Cerebellar cortex (tissue), 1 donor: ENCODE data around the gene GPX7.

ENCODE experiments used
- DNase-seq: peaks from one replicate; pipeline ENCODE4 v3.0.0-alpha.2; 2015; ENCODE audit warnings: low spot score

Gene GPX7

DNA sequence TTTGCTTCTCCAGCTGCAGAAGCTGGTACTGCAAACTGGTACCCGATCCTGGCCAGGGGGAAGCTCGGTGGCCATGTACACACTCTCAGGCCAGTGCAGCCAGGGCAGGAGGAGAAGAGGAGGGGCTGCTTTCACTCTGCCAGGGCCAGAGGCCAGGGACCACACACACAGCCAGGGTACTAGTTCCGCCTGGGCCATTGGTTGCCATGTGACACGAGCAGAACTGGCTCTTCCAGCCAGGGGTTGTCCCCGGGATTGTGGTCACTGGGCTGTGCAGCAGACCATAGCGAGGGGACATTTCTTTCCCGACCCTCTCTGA is 27.1 kb downstream of the GPX7 start:
- peak; percentile 22 for DNase-seq

GRCh38 chr1:52629667-52630066 is 27.5 kb downstream of the GPX7 start:
- DNase-seq, result no peak

GRCh38 chr1:52631759-52632331 is 29.7 kb downstream of the GPX7 start:
- DNase-seq, result no peak

DNA sequence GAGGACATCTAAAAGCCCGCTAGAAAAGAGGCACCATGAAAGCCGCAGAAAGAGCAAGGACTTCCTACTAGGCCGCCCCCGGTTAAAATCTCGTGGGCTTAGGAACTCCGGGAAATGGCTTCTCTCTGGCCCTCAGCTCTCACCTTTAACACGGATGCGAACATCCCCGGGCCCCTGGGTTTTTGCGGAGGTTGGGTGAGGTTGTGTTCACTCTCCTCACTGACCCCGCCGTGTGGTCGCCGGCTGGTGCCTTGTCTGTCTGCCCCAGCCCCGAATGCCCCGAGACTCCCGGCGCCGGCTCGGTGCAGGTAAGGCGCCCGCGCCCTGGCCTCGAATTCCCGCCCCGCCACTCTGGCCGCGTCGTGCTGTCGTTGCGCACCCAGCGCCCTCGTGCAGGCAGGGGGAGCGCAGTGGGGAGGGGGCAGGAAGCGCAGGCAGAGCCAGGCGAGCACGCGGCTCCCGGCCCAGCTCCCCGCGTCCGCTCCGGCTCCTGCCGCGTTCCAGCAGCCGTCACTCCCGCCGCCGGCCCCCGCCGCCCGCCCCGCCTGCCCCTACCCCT is 30.6 kb downstream of the GPX7 start, which contains the start of gene SHISAL2A:
Gene SHISAL2A, plus strand, starts transcription at position 437 of the 559 bp plus-strand sequence. CDS start 326 bp downstream, outside the sequence.
- DNase-seq, result no peak

- no peak for DNase-seq
These were observed 31.2 kb downstream of the GPX7 start for GRCh38 chr1:52633291-52633754.

GRCh38 chr1:52634111-52634510 is 31.9 kb downstream of the GPX7 start:
- DNase-seq, result no peak

DNA sequence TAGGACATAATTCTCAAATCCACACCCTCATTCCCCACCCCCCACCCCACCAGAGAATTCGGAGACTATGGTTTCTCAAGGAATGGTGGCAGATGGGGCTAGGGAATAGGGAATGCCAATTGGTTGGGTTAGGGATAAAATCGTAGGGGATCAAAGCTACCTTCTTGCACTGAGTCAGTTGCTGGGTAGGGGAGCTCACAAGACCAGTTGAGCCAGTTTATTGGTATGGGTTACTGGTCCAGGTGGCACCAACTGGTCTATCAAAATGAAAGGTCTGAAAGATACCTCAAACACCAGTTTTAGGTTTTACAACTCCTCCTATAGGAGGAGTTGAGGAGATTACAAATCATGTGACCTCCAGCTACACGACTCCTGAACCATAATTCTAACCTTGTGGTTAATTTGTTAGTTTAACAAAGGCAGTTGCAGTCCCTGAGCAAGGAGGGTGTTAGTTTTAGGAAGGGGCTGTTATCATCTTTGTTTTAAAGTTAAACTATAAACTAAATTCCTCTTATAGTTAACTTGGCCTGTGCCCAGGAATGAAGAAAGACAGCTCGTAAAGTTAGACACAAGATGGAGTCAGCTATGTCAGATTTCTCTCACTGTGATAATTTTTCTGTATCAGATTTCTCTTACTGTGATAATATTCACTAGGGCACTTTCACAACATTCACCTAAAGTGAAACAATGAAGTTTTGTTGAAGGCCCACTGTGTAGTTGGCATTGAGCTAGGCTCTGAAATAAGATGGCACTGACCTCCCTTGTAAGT is 33.3 kb downstream of the GPX7 start:
- no peak for DNase-seq

DNA sequence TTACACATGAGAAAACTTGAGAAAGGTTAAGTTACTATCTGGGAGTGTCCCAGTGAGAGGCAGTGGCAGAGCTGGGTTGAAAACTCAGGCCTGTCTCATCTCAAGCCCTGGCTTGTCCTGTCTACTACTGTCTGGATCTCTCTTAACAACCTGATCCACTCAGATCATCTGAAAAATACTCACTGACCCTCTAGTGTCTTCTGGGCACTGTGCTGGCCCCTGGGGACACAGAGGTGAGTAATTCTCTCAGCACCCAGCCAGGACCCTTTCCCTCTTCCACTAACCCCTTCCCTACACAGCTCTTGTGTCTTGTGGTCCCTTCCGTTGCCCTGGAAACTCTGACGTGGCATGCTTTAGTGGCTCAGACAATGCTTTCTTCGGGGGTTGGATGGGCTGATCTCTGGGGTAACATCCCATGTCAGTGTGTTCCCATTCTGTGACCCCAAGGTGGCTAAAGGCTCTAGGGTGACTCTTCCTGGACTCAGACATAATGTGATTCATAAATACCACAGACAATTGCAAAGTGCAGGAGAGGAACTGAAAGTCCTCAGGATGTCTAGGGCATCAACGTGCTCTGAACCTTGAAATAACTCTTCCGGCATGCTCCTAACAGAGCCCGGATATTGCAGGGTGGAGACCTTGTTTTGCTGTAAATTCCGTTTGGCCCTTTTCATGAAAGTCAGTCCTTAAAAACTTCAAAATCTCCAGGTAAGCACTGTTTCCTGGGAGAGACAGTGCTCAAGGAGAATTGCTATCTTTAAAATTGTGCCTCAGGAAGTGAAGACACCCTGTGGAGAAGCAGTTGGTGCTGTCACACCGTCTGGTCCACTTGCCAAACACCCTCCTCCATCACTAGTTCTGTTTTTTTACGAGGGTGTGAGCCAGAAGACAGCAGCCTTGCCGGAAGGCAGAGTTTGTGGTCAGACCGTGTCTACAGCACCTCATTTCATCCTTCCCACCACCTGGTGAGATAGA is 34.8 kb downstream of the GPX7 start:
- no peak for DNase-seq

- no peak for DNase-seq
These were observed 35.8 kb downstream of the GPX7 start for GRCh38 chr1:52637946-52638345.

DNA sequence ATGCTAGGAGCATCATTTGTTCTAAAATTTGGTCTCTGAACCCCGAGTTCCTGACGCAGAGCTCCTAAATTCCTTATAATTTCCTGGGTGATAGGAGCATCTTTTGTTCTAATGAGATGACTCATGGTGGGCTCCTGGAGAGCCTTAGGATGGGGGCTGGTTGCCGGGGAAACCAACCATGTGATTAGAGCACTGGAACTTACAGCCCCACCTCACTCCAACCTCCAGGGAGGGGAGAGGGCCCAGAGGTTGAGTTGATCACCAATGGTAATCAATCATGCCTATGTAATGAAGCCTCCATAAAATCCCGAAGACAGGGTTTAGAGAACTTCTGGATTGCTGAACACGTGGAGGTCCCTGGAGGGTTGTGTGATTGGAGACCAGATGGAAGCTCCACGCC is 38.5 kb downstream of the GPX7 start:
- no peak for DNase-seq

DNA sequence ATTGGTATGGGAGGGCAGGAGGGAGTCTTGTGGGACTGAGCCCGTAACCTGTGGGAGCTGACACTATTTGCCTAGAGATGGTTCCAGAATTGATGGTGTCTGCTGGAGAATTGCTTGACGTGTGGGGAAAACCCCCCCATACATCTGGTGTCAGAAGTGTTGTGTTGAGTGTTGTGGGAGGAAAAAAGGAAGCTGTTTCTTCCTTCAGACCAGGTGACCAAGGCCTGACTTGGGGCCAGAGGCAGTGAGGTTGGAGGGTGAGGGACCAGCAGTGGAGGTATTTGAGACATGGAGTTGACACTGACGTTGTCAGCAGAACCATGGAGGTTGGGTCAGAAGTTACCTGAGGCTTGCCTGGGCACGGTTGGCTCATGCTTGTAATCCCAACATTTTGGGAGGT is 39.1 kb downstream of the GPX7 start:
- no peak for DNase-seq

DNA sequence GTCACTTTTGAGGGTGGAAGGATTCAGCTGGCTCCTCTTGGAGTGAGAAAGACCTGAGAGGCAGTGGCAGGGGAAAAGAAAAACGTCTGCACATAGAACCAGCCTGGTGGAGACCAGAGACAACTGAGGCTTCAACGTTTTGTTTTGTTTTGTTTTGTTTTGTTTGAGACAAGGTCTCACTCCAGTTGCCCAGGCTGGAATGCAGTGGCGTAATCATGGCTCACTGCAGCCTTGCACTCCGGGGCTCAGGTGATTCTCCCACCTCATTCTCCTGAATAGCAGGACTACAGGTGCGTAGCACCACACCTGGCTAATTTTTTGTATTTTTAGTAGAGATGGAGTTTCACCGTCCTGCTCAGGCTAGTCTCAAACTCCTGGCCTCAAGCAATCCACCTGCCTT is 43.1 kb downstream of the GPX7 start:
- no peak for DNase-seq

- no peak for DNase-seq
These were observed 49.7 kb downstream of the GPX7 start for GRCh38 chr1:52651904-52652303.

GRCh38 chr1:52653207-52653849 is 51.2 kb downstream of the GPX7 start:
- DNase-seq, result no peak

DNA sequence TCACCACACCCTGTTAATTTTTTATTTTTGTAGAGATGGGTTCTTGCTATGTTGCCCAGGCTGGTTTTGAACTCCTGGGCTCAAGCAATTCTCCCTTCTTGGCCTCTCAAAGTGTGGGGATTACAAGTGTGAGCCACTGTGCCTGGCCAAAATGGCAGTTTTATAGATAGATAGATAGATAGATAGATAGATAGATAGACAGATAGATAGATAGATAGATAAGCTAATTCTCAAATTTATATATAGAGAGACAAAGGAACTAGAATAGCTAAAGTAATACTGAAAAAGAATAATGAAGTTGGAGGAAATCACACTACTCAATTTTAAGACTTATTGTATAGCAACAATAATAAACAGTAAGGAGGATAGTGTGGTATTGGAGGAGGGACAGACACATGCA is 51.9 kb downstream of the GPX7 start:
- DNase-seq, result no peak

DNA sequence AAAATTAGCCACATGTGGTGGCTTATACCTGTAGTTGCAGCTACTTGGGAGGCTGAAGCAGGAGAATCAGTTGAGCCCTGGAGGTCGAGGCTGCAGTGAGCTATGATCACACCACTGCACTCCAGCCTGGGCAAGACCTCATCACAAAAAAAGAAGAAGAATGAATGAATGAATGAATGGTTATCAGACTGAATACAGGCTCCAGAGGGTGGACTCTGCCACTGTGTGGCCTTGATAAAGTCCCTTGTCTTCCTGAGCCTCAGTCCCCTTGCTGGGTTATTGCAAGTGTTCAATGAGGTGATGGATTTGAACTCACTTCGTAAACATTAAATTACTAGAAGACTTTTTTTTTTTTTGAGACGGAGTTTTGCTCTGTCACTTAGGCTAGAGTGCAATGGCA is 55.5 kb downstream of the GPX7 start:
- no peak for DNase-seq
